ENCODE measurements around the gene SLMAP. TPM values are rescaled to one million over a fixed set of nuclear protein-coding genes. Genes with fewer than 3 reads are reported as not detected.

Gene SLMAP
- total RNA-seq, 1 experiment from 2014 or later = 49.2 TPM

GRCh38 chr3:57793737-57794187, 37.7 kb downstream of the SLMAP start:
- no peak for DNase-seq (ENCODE audit: low read depth, low spot score)
- no peaks in the 10 kb centered on the region for H3K9me3 ChIP-seq (ENCODE audit: control insufficient read depth, insufficient read depth, low read depth, low read length)
- in situ Hi-C loops (cut with HindIII; ENCODE audit: low pct_unique_long_range_greater_than_20kb, low sequenced_read_pairs) (no loop called here), intact Hi-C loops (cut with micrococcal nuclease; ENCODE audit: unreplicated experiment) (no loop called here)
- no TSS peak for BruUV-seq (replicated peaks)
- ChIA-PET CTCF (no interaction called here), POLR2A (no interaction called here)
- no peaks in the 10 kb centered on the region for H3K27me3 ChIP-seq (ENCODE audit: control insufficient read depth, insufficient read depth, low read length)
- peaks cover 17% of the 10 kb centered on the region for H3K4me1 ChIP-seq (ENCODE audit: control insufficient read depth, insufficient read depth, low read length)
- H3K27ac ChIP-seq (ENCODE audit: low read length) = no peak overlapping the region
- H3K36me3 ChIP-seq (ENCODE audit: control insufficient read depth, insufficient read depth, low read length) = no peaks in the 10 kb centered on the region
- TF ChIP-seq, protein P1, sequence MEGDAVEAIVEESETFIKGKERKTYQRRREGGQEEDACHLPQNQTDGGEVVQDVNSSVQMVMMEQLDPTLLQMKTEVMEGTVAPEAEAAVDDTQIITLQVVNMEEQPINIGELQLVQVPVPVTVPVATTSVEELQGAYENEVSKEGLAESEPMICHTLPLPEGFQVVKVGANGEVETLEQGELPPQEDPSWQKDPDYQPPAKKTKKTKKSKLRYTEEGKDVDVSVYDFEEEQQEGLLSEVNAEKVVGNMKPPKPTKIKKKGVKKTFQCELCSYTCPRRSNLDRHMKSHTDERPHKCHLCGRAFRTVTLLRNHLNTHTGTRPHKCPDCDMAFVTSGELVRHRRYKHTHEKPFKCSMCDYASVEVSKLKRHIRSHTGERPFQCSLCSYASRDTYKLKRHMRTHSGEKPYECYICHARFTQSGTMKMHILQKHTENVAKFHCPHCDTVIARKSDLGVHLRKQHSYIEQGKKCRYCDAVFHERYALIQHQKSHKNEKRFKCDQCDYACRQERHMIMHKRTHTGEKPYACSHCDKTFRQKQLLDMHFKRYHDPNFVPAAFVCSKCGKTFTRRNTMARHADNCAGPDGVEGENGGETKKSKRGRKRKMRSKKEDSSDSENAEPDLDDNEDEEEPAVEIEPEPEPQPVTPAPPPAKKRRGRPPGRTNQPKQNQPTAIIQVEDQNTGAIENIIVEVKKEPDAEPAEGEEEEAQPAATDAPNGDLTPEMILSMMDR (IDR thresholded peaks at IDR 0.05) = no peak
- TF ChIP-seq, protein P2, sequence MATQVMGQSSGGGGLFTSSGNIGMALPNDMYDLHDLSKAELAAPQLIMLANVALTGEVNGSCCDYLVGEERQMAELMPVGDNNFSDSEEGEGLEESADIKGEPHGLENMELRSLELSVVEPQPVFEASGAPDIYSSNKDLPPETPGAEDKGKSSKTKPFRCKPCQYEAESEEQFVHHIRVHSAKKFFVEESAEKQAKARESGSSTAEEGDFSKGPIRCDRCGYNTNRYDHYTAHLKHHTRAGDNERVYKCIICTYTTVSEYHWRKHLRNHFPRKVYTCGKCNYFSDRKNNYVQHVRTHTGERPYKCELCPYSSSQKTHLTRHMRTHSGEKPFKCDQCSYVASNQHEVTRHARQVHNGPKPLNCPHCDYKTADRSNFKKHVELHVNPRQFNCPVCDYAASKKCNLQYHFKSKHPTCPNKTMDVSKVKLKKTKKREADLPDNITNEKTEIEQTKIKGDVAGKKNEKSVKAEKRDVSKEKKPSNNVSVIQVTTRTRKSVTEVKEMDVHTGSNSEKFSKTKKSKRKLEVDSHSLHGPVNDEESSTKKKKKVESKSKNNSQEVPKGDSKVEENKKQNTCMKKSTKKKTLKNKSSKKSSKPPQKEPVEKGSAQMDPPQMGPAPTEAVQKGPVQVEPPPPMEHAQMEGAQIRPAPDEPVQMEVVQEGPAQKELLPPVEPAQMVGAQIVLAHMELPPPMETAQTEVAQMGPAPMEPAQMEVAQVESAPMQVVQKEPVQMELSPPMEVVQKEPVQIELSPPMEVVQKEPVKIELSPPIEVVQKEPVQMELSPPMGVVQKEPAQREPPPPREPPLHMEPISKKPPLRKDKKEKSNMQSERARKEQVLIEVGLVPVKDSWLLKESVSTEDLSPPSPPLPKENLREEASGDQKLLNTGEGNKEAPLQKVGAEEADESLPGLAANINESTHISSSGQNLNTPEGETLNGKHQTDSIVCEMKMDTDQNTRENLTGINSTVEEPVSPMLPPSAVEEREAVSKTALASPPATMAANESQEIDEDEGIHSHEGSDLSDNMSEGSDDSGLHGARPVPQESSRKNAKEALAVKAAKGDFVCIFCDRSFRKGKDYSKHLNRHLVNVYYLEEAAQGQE (IDR thresholded peaks at IDR 0.05; ENCODE audit: insufficient read depth in 1 of 2, low read depth in 2 of 2, low read length in 1 of 2) = no peak
- TF ChIP-seq TCF7L2 (IDR thresholded peaks at IDR 0.05; ENCODE audit: low read depth, low read length) (no peak), SIN3A (IDR thresholded peaks at IDR 0.05; ENCODE audit: borderline replicate concordance, insufficient read depth, low read depth, low read length) (no peak), POLR2AphosphoS5 (IDR thresholded peaks at IDR 0.05; ENCODE audit: low read depth, low read length) (no peak)
- H3K4me3 ChIP-seq (ENCODE audit: low read depth in 2 of 2, low read length in 2 of 2) = no peak overlapping the region
- ATAC-seq = no peak

DNA sequence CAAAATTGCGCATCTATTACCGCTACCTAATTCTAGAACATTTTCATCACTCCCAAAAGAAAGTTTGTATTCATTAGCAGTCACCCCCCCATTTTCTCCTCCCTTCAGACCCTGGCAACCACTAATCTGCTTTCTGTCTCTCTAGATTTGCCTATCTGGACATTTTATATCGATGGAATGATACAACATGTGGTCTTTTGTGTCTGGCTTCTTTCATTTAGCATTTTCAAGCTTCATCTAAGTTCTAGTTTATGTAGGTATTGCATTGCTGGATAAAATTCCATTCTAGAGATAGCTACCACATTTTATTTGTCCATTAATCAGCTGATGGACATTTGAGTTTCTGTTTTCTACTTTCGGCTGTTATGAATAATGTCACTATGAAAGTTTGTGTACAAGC, 38.4 kb downstream of the SLMAP start:
- BruUV-seq (replicated peaks) = no TSS peak
- TF ChIP-seq, protein P2 (IDR thresholded peaks at IDR 0.05; ENCODE audit: insufficient read depth in 1 of 2, low read depth in 2 of 2, low read length in 1 of 2) = no peak
- no peak for TF ChIP-seq POLR2AphosphoS5 (IDR thresholded peaks at IDR 0.05; ENCODE audit: low read depth, low read length)
- TF ChIP-seq, protein P1 (IDR thresholded peaks at IDR 0.05) = no peak
- TF ChIP-seq SIN3A (IDR thresholded peaks at IDR 0.05; ENCODE audit: borderline replicate concordance, insufficient read depth, low read depth, low read length) = no peak
- no peak for TF ChIP-seq TCF7L2 (IDR thresholded peaks at IDR 0.05; ENCODE audit: low read depth, low read length)
- ChIA-PET CTCF (no interaction called here), POLR2A (no interaction called here)
- peaks cover 14% of the 10 kb centered on the region for H3K4me1 ChIP-seq (ENCODE audit: control insufficient read depth, insufficient read depth, low read length)
- no peaks in the 10 kb centered on the region for H3K36me3 ChIP-seq (ENCODE audit: control insufficient read depth, insufficient read depth, low read length)
- no peaks in the 10 kb centered on the region for H3K27me3 ChIP-seq (ENCODE audit: control insufficient read depth, insufficient read depth, low read length)
- ATAC-seq = no peak
- in situ Hi-C loops (cut with HindIII; ENCODE audit: low pct_unique_long_range_greater_than_20kb, low sequenced_read_pairs) = no loop called here
- H3K9me3 ChIP-seq (ENCODE audit: control insufficient read depth, insufficient read depth, low read depth, low read length) = no peaks in the 10 kb centered on the region
- no peak overlapping the region for H3K27ac ChIP-seq (ENCODE audit: low read length)
- no peak for DNase-seq (ENCODE audit: low read depth, low spot score)
- intact Hi-C loops (cut with micrococcal nuclease; ENCODE audit: unreplicated experiment) = no loop called here
- H3K4me3 ChIP-seq (ENCODE audit: low read depth in 2 of 2, low read length in 2 of 2) = no peak overlapping the region
